Suppressor macrophage treated with lipopolysaccharide for 1 hour (primary cell): ENCODE measurements around the gene RPS6KA4.

Experiments used
- DNase-seq, 3 donors: peaks; one replicate each; pipeline ENCODE4 v3.0.0-alpha.2; 2020 to 2022

The RPS6KA4 gene

DNA sequence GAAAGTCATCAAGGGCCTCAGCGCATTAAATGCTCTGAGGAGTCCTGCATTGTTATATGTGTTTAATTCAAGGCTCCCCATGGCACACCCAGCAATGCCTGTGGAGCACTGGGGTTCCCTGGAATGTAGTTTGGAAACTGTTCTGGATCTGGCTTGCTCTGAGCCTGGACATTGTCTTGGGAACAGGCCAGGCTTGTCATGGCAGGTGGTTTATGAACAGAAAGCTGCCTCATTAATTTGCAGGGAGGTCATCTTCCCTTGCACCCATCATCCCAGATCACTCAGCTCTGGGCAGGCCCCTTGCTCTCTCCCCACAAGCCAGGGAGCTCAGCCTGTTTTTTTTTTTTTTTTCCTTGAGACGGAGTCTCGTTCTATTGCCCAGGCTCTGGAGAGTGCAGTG is 32.9 kb downstream of the RPS6KA4 start:
- no peak for DNase-seq

DNA sequence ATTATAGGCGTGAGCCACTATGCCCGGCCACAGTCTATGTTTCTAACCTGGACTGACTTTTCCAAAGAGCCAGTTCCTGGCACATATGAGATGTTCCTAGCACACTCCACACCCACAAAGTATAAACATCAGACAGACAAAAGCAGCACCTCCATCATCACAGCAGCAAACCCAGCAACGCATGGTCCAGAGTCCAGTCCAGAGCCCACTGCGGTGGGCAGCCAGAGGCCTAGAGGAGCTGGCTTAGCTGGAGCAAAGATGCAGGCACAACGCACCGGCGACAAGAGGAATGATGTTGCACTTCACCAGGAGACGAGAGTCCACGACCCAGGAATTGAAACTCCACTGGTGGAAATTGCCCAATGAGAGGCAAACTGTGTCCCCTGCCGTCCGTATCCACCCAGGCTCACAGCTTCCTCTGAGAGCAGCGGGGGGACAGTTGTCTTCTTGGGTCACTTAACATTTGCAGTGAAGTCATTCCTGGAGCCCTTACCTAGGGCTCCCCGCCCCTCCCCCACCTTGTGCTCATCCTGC is 36.6 kb downstream of the RPS6KA4 start:
- peak; percentile 26 to 48 (median 47) for DNase-seq

DNA sequence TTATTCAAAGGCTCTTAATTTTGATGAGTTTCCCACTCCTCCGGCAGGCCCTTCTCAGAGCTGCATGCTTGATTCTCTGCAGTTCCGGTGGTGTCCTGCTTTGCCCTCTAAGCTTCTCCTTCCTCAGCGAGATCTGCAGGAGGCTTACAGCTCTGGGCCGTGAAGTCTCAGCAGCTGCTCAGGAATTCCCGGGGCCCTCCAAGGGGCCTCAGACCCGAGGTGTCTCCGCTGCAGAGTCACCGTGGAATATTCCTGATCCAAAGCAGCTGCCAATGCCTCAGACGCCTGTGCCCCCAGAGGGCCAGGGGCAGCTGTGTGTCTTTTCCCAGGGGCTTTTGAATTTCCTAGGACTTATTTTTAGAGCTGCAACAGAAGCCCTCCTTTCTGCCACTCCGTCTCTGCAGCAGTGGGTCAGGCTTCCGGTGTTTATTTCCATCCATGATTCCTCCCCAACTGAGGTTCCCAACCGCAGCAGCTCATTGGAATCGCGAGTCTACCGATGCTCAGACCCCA is 37.2 kb downstream of the RPS6KA4 start:
- DNase-seq, result peak in 2 of 3 donors; percentile 38 to 39

DNA sequence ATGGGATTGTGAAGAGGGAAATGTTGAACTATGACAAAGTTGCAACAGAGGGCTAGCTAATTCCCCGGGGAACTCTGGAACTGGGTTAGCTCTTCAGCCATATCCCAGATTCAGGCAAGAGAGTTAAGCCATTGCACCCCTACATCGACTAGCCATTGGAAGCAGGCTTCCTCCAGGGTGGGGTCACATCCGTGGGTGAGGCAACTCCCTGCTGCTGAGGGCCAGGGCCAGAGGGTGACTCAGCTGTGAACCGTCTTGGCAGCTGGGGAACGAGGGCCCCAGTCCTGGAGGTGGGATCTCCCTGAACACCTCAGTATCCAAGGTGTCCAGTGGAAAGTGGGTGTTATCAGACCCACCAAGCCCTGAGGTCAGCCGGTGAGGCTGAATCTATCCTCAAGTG is 41.1 kb downstream of the RPS6KA4 start:
- peak; percentile 50 to 63 (median 59) for DNase-seq

DNA sequence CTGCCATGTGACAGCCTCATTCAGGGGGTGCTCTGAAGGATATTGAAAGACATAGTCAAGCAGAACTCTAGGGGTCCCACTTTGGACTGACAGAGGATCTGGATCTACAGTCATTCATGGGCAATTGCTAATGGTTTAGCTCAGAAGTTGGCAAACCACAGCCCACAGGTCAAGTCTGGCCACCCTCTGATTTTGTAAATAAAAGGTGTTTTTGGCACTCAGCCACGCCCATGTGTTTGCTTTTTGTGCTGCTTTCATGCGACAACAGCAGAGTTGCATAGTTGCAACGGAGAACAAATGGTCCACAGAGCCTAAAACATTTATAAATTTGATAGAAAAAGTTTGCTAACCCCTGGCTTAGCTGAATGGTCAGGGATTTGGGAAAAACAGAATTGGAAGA is 41.7 kb downstream of the RPS6KA4 start:
- DNase-seq, result no peak

DNA sequence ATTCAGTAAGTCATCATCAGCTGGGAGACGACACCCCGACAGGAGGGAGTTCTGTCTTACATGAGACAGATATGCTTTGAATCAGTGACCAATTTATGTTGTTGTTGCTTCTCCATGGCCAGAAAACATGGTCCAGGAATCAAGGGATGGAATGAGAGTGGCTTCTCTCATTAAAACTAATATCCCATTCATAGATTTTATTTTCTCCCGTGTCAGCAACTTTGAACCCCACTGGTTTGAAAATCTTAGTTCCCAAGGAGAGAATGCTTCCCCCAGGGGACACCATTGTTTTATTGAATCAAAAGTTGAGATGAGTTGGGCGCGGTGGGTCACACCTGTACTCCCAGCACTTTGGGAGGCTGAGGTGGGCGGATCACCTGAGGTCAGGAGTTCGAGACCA is 42.8 kb downstream of the RPS6KA4 start:
- DNase-seq, result no peak

DNA sequence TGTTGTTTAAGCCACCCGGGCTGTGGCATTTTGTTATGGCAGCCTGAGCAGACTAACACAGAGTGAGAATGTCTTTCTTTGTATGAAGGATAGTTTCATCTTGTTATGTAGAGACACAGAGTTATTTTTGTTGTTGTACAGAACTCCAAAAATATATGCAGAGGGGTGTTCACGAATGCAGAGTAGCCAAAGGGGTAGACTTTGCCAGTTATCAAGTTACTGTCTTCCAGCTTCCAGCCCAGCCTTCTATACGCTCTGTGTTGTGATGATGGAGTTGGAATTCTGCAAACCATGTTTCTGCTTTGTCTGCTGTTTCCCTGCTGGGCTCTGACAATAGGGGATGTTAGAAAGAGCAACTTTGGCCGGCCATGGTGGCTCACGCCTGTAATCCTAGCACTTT is 44.1 kb downstream of the RPS6KA4 start:
- DNase-seq, result no peak

DNA sequence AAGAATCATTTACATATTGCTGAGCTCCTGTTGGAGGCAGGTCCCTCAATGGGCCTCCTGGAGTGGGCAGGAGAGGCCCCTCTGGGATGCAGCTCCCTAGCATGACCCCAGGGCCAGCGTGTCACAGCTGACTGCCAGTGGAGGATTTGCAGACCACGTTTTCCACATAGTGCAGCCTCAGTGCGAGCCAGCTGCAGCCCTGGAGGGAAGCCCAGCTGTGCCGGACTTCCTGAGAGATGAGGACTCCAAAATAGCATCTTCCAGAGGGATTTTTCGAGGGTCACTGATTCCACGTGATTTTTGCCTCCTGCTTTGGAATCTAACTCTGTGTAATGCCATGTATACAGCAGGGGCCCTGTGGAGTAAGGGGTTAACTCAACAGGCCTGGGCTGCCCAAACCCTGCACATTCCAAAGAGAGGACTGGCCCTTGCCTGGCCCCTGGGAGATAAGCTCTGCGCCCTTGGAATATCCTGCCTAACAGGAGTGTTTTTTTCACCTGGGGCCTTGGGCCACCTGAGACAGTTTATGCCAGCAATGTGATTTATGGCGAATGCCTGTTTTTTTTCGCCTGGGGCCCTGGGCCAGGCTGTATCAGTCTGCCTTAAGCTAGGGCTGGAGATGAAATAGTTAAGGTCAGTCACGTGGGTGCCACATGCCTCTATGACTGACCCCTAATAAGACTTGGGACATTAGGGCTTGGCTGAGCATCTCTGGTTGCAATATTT is 47.4 kb downstream of the RPS6KA4 start:
- no peak for DNase-seq

DNA sequence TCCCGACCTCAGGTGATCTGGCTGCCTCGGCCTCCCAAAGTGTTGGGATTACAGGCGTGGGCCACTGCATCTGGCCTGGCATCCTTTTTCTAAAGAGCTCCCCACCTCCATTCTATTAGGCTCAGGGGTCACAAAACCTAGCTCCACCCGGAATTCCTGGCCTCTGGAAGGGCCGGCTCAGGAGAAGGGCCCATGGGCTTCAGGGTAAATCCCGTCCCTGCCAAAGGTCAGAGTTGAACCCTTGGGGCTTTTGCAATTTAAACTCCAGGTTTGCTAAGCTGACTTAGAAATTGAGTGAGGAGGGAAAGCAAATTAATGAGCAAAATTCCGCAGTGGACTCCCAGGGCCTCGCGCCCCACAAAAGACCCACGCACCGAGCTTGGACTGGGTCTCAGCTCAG is 48.3 kb downstream of the RPS6KA4 start:
- no peak for DNase-seq

DNA sequence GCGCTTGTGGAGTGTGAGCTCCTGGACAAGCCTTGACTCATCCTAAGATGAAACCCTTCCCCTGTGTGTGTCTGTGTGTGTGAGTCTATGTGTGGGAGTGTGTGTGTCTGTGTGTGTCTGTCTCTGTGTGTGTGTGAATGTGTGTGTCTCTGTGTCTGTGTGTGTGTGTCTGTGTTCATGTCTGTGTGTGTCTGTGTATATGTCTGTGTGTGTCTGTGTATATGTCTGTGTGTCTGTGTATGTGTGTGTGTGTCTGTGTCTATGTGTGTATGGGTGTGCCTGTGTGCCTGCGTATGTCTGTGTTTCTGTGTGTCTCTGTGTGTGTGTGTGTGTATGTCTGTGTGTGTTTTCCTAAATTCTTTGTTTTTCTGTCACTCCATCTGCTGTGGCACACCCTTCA is 48.7 kb downstream of the RPS6KA4 start:
- no peak for DNase-seq

DNA sequence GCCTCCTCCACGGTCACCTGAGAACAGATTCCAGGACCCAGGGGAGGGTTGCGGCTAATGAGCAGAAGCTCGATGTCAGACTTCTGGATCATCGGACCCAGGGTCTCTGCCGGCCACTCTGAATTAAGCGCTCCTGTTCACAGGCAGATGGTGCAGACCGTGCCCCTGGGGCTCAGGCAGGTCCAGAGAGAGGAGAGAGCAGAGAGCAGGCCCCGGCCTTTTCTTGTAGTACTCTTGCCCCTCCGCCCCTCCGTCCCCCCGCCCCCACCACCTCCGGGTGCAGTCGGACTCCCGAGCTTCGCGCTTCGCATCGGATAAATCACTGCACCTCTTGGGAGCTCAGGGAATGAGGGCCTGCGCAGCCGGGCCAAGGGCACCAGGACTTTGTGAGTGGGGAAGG is 50.3 kb downstream of the RPS6KA4 start:
- DNase-seq, result no peak

DNA sequence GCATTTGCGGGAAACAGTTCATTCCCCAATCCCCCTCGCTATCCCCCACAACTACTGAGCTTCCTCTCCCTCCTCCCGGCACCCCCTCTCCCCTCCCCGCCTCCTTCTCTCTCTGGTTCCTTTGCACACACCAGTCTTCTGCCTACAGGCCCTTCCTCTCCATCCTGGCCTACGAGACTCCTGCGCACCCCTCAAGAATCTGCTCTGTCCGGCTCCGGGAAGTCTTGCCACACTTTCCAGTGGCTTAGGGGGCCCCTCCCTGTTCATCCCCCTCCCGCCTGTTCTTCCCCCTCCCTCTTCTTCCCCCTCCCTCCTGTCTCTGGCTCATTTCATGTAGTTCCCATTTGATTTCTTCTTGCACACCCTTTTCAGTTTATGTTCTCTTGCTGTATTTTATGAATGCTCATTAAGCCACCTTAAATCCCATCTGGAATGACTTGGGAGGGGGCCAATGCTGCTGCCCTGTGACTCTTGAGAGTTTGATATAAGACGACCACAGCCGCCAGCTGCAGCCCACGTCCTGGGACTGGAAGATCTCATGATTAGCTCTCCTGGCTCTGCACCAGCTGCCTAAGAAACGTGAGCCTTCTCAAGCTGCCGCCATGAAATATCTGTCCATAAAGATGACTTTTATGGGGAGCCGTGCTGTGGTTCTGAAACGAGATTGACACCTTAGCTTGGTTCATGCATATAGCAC is 50.9 kb downstream of the RPS6KA4 start:
- DNase-seq, result peak in 1 of 3 donors; percentile 25

DNA sequence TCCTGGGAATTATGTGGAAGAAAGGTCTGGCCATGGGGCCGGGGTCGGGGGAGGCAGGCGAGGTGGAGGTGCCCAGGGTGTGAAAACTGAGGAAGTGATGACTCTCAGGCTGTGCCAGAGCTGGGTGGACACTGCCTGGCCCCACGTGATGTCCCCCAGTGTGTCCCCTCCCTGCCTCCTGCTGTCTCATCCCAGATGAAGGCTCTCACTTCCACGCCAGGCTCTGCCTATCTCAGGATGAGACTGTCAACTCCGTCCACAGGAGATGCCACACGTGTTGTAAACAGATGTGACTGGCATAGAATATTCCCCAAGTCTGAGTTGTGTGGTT is 51.4 kb downstream of the RPS6KA4 start:
- DNase-seq, result peak in 1 of 3 donors; percentile 25

DNA sequence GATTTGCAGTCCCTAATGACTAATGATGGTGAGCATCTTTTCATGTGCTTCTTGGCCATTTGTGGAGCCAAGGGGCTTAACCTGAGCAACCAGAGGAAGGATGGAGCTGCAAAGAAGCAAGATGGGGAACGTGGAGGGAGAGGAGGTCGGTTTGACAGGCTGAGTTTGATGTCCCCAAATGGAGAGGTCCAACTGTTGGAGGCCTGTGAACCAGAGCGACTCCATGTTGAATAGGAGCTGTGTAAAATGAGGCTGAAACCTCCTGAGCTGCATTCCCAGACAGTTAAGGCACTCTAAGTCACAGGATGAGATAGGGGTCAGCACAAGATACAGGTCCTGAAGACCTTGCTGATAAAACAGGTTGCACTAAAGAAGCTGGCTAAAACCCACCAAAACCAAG is 54.5 kb downstream of the RPS6KA4 start:
- no peak for DNase-seq

DNA sequence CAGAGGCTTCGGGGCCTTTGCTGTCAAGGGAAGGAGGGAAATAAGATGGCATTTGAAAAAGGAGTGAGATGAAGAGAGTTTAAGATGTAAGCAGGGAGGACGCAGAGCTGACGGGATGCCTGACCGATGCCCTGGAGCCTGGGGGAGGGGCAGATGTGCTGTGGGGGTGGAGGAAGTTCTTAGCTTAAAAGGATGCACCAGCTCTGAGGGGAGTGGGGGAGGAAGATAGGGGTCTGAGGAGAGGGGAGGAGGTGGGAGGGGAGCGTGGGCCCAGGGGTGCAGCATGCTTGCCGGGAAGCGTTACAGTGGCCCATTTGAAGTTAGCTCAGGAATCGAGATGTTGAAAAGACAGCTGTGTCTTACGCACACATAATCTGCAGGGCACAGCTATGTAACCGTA is 56.3 kb downstream of the RPS6KA4 start:
- DNase-seq, result no peak

DNA sequence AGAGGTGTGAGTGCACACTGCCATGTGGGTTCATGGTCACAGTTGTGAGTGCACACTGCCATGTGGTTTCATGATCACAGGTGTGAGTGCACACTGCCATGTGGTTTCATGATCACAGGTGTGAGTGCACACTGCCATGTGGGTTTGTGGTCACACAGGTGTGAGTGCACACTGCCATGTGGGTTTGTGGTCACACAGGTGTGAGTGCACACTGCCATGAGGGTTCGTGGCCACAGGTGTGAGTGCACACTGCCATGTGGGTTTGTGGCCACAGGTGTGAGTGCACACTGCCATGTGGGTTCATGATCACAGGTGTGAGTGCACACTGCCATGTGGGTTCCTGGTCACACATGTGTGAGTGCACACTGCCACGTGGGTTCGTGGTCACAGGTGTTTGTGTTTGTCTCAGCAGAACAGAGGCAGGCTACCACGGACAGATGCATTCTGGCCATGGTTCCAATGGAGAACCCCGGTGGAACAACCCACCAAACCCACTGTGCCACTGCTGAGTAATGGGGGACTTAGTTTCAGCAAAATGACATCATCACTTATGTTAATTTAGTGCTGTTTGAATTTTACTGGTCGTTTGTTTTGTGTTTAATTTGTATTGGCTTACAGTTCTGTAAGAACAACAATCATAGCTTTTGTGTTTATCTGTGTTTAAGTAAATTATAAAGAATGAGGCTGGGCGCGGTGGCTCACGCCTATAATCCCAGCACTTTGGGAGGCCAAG is 57.2 kb downstream of the RPS6KA4 start:
- DNase-seq, result no peak

DNA sequence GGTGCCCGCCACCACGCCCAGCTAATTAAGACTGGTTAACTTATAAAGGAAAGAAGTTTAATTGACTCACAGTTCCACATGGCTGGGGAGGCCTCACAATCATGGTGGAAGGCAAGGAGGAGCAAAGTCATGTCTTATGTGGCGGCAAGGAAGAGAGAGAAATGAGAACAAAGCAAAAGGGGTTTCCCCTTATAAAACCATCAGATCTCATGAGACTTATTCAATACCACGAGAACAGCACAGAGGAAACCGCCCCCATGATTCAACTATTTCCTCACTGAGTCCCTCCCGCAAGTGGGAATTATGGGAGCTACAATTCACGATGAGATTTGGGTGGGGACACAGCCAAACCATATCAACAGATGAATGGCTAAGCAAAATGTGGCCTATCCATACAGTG is 59.3 kb downstream of the RPS6KA4 start:
- DNase-seq, result peak; percentile 44 to 53 (median 48)

DNA sequence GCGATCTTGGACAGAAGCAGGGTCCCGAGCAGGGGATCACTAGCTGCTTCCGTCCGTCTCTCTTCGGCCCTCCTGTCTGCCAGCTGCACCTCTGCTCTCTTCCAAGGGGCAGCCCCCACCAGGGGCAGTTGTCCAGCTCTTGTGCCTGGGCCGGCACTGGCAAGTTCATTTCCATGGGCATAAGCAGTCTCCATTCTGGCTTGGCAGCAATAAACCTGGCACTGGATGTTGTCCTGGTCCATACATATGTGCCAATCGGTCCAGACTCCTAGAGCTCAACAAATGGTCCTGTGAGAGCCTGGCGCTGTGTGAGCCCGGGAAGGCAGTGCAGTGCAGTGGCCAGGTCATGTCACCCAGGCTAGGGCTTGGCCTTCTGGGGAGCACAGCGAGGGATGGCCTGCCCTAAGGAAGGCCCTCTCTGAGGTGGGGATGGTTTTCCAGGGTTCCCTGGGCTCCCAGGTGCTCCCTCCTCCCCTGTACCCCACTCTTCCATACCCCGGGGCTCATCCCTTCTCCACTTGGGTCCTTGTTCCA is 60.4 kb downstream of the RPS6KA4 start:
- DNase-seq, result no peak

DNA sequence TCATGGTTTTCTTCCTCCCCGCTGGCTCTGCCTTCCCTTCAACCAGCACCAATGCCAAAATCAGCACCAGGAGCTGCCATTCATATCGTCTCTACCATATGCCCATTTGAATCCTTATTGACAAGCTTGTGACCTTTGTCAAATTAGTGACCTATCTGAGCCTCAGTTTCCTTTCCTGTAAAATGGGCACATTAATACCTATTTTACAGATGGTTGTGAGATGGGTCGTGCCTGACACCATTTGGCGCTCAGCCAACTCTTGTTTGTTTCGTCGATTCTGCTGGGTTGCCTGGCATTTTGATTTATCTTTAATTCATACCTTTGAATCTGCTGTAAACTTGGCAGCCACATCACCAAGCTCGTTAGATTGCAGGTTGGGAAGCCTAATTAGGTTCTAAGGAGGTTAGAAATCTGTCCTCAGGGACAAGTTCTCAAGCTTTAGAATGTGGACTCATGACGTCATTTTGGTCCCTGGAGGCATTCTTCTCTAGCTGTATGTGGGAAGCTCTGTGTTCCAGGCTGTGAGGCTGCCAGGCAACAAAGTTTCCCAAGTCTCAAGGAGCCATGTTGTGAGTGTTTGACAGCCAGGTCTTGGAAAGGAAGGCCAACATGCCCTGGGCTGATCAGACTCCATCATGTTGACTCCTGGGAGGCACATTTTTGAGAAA is 61.0 kb downstream of the RPS6KA4 start:
- no peak for DNase-seq
